HG03571 (cell line): ENCODE results near the gene SPSB4.
"Not testable (repeated sequence)": the region's sequence is repeated elsewhere in the genome, so short reads cannot be mapped to it uniquely, and the experiment has no call there.

Source experiments
- ATAC-seq: cut with Tn5 transposase; IDR thresholded peaks from one replicate; pipeline ENCODE4 v1.9.1; 2021; ENCODE audit not compliant: unreplicated experiment

SPSB4 gene

GRCh38 chr3:141050576-141051442 lies at the start of gene SPSB4:
Gene SPSB4, plus strand, starts transcription at chr3:141051347. Its CDS starts 14,758 bp downstream, at chr3:141066105.
- ATAC-seq = no peak

GRCh38 chr3:141006344-141006743 lies 44.8 kb upstream of the SPSB4 start:
- ATAC-seq = no peak

- no peak for ATAC-seq
Measured at GRCh38 chr3:141009496-141009895, 41.7 kb upstream of the SPSB4 start.

- ATAC-seq = peak; percentile 88
Measured at GRCh38 chr3:141011232-141011996, 39.7 kb upstream of the SPSB4 start.

GRCh38 chr3:141011997-141012262 lies 39.2 kb upstream of the SPSB4 start:
- no peak for ATAC-seq

- no peak for ATAC-seq
Measured at GRCh38 chr3:141012571-141012970, 38.6 kb upstream of the SPSB4 start.

GRCh38 chr3:141015481-141015880 lies 35.7 kb upstream of the SPSB4 start:
- ATAC-seq = no peak

- not testable (repeated sequence) for ATAC-seq
Measured at GRCh38 chr3:141017366-141018322, 33.5 kb upstream of the SPSB4 start.

GRCh38 chr3:141019244-141019643 lies 31.9 kb upstream of the SPSB4 start:
- ATAC-seq = no peak

- ATAC-seq = no peak
Measured at GRCh38 chr3:141020143-141020830, 30.9 kb upstream of the SPSB4 start.

GRCh38 chr3:141021261-141021660 lies 29.9 kb upstream of the SPSB4 start:
- ATAC-seq = no peak

GRCh38 chr3:141030296-141030695 lies 20.9 kb upstream of the SPSB4 start:
- ATAC-seq = no peak

GRCh38 chr3:141039589-141039988 lies 11.6 kb upstream of the SPSB4 start:
- ATAC-seq = no peak

GRCh38 chr3:141044695-141045641 lies 6.2 kb upstream of the SPSB4 start:
- ATAC-seq = no peak

GRCh38 chr3:141045849-141046248 lies 5.3 kb upstream of the SPSB4 start:
- ATAC-seq = no peak

- ATAC-seq = no peak
Measured at GRCh38 chr3:141047168-141047567, 4.0 kb upstream of the SPSB4 start.

- no peak for ATAC-seq
Measured at GRCh38 chr3:141049681-141050080, 1.5 kb upstream of the SPSB4 start.

- no peak for ATAC-seq
Measured at GRCh38 chr3:141051443-141052200, 475 bp downstream of the SPSB4 start.
